Large intestine (tissue), 12 donors: ENCODE results near the gene PRAMEF20. TPM values are rescaled to one million over a fixed set of nuclear protein-coding genes. Genes with fewer than 3 reads are reported as not detected.
"Not testable (repeated sequence)": the region's sequence is repeated elsewhere in the genome, so short reads cannot be mapped to it uniquely, and the experiment has no call there.

Experiments
- DNase-seq, 2 donors: peaks; one replicate each; pipeline versions ENCODE4 v3.0.0 to v3.0.0-alpha.2; 2013
- H3K27ac ChIP-seq: one replicate; pipeline ENCODE4 v1.5.1; 2013; ENCODE audit warnings: low read length
- H3K27me3 ChIP-seq: 2 replicates; pipeline ENCODE4 v1.6.1; 2013; ENCODE audit warnings: low read length; ENCODE audit not compliant: control insufficient read depth, insufficient read depth
- H3K36me3 ChIP-seq: 2 replicates; pipeline ENCODE4 v1.6.1; 2013; ENCODE audit warnings: low read length; ENCODE audit not compliant: control insufficient read depth, insufficient read depth
- H3K4me1 ChIP-seq: one replicate; pipeline ENCODE4 v1.6.1; 2013; ENCODE audit warnings: low read length; ENCODE audit not compliant: control insufficient read depth, insufficient read depth
- H3K4me3 ChIP-seq: one replicate; pipeline ENCODE4 v1.5.1; 2013; ENCODE audit warnings: low read length
- H3K9me3 ChIP-seq: one replicate; pipeline ENCODE4 v1.6.1; 2013; ENCODE audit warnings: mild to moderate bottlenecking, low read depth, low read length, moderate library complexity; ENCODE audit not compliant: control insufficient read depth
- whole genome bisulfite sequencing: methylation state at CpG from one replicate; pipeline ENCODE4 v1.1.5; 2013; ENCODE audit warnings: low lambda C conversion rate; ENCODE audit not compliant: insufficient coverage; 5-methylcytosine and 5-hydroxymethylcytosine counted together
- long read RNA-seq, 11 donors: transcript quantifications; one replicate each; lab custom pipeline, GENCODE V29; 2026
- polyA plus RNA-seq: library from polyadenylated mRNA; unstranded; fragments of 120-200 nt; gene quantifications from one replicate; pipeline ENCODE4 v1.2.1, GENCODE V29; 2013

The PRAMEF20 gene
- polyA plus RNA-seq: not detected
- long read RNA-seq, donor 1: 0 reads
- long read RNA-seq, donor 2: 0 reads
- long read RNA-seq, donor 3: 0 reads
- long read RNA-seq, donor 4: 0 reads
- long read RNA-seq, donor 5: 0 reads
- long read RNA-seq, donor 6: 0 reads
- long read RNA-seq, donor 7: 0 reads
- long read RNA-seq, donor 8: 0 reads
- long read RNA-seq, donor 9: 0 reads
- long read RNA-seq, donor 10: 0 reads
- long read RNA-seq, donor 11: 0 reads

- DNase-seq: not testable (repeated sequence)
Measured at GRCh38 chr1:13410150-13410549, at the start of gene PRAMEF20. Gene PRAMEF20, plus strand, starts transcription at chr1:13410450. Its CDS starts 5,905 bp downstream, at chr1:13416355.

DNA sequence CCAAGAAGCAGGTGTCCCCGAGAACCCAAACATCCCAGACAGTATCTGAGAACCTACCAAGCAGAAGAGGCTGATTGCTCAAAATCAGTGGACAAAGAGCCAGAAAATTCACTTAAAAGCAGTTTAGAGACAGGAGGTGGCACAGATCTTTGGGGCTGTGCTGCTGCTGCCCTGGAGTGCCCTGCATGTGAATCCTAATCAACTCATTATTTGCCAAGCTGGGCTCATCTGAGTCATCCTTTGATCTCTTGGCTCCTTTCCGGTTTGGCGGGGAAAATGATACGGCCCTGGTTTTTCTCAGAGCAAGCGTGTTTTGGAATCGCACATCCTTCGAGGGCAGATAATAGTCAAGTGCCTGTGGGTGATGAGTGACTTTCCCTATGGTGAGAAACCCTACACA is 47.9 kb upstream of the PRAMEF20 start:
- not testable (repeated sequence) for H3K4me3 ChIP-seq, H3K27ac ChIP-seq, H3K4me1 ChIP-seq, H3K27me3 ChIP-seq, H3K9me3 ChIP-seq, DNase-seq, H3K36me3 ChIP-seq
- WGBS: no CpG with 5 or more reads among the region's 7 CpGs

More at GRCh38 chr1:13410150-13410549, at the start of gene PRAMEF20:
- H3K4me3 ChIP-seq, H3K27me3 ChIP-seq, H3K4me1 ChIP-seq, H3K36me3 ChIP-seq, H3K9me3 ChIP-seq, H3K27ac ChIP-seq: not testable (repeated sequence)
- no CpG with 5 or more reads among the region's 4 CpGs for WGBS

DNA sequence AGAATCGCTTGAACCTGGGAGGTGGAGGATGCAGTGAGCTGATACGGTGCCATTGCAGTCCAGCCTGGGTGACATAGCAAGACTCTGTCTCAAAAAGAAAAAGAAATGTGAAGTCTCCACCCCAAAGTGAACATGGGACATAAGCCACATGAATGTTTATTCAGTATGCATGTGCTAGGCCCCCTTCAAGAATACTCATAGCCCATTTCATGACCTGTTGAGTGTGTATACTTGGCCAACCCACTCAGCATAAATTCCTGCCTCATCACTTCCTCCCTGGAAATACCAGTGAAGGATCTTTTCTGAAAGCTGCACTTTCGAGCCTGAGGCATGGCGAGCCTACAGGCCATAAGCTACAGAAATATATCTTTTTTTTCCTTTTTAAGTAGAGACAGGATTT is 45.3 kb upstream of the PRAMEF20 start:
- not testable (repeated sequence) for H3K27me3 ChIP-seq, H3K27ac ChIP-seq, DNase-seq, H3K4me1 ChIP-seq, H3K4me3 ChIP-seq, H3K9me3 ChIP-seq, H3K36me3 ChIP-seq
- WGBS: no CpG with 5 or more reads among the region's 4 CpGs

DNA sequence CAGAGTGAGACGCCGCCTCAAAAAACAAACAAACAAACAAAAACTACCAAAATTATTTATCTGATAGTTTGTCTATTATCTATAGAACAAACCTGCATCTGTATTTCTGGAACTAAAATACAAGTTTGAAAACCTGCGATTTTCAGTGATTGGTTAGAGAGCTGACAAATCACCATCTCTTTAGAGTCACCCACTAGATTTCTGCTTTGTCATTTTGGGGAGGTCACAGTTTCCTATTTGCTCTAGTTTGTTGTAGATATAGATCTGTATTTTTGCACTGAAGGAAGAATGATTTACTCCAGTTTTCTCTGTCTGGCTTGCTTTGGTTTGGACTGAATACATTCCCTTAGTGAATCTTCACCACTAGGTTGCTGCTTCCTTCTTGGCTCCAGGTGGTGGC is 43.7 kb upstream of the PRAMEF20 start:
- H3K27me3 ChIP-seq, DNase-seq, H3K4me1 ChIP-seq, H3K4me3 ChIP-seq, H3K9me3 ChIP-seq, H3K27ac ChIP-seq, H3K36me3 ChIP-seq: not testable (repeated sequence)
- no CpG with 5 or more reads among the region's 3 CpGs for WGBS

GRCh38 chr1:13368544-13368943 is 41.7 kb upstream of the PRAMEF20 start:
- not testable (repeated sequence) for H3K27me3 ChIP-seq, H3K27ac ChIP-seq, H3K4me1 ChIP-seq, DNase-seq, H3K9me3 ChIP-seq, H3K36me3 ChIP-seq, H3K4me3 ChIP-seq
- WGBS: 90% methylated on average over 2 of the region's 4 CpGs

DNA sequence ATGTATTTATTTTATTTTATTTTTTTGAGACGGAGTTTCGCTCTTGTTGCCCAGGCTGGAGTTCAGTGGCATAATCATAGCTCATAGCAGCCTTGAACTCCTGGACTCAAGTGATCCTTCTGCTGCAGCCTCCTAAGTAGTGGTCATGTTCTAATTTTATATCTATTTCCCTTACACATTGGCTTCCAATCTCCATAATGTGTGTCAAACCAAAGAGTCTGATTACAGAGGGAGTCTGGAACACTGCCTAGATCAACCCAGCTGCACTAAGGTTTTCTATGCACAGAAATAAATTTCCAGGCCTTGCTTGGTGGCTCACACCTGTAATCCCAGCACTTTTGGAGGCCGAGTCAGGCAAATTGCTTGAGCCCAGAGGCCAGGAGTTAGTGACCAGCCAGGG is 31.3 kb upstream of the PRAMEF20 start:
- no CpG with 5 or more reads among the region's 3 CpGs for WGBS
- not testable (repeated sequence) for DNase-seq, H3K9me3 ChIP-seq

DNA sequence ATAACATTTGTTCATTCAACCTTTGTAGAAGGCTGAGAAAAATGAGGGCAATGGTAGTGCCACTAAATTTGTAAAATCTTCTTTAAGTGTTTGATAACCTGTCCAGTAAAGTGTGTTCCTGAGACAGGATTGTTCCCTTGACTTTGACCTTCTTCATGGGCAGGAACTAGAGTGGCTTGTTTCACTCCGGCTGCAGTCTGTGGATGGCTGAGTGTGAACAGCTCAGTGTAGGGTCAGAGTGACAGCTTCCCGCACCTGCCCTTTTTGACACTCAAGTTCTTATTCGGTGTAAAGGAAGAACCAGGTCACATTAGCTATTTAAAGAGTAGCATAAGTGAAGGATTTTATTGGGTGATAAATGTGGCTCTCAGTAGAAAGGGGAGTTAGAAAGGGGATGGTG is 29.9 kb upstream of the PRAMEF20 start:
- H3K36me3 ChIP-seq, H3K27ac ChIP-seq, DNase-seq, H3K4me3 ChIP-seq, H3K27me3 ChIP-seq, H3K9me3 ChIP-seq, H3K4me1 ChIP-seq: not testable (repeated sequence)
- no CpG with 5 or more reads among the region's 3 CpGs for WGBS

More for the DNA sequence above, 31.3 kb upstream of the PRAMEF20 start:
- not testable (repeated sequence) for H3K27me3 ChIP-seq, H3K4me1 ChIP-seq, H3K27ac ChIP-seq, H3K36me3 ChIP-seq, H3K4me3 ChIP-seq

DNA sequence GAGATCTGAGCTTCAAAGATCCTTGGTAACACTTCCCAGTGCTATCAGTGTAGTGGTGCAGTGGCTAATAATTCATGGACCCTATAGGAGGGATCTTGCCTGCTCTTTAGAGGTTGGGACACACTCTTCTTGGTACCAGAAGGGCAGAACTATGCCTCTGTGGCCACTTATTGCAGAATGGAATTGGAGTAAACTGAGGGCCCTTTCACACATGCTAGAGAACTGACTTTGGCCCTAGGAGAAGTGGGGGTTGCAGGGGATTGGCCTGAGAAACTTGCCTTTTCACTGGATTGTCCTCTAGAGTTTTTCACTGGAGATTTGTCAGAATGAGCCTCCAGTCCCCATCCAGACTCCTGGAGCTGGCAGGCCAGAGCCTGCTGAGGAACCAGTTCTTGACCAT is 20.9 kb upstream of the PRAMEF20 start, which contains the start of gene PRAMEF17:
Gene PRAMEF17 (plus strand): TSS at position 301 of the 400 bp plus-strand sequence. CDS start 26 bp downstream, at position 327.
- not testable (repeated sequence) for H3K36me3 ChIP-seq, DNase-seq, H3K27ac ChIP-seq, H3K27me3 ChIP-seq, H3K4me3 ChIP-seq, H3K9me3 ChIP-seq, H3K4me1 ChIP-seq

- not testable (repeated sequence) for H3K4me3 ChIP-seq, H3K36me3 ChIP-seq, H3K27ac ChIP-seq, DNase-seq, H3K4me1 ChIP-seq, H3K27me3 ChIP-seq
- peaks cover 10% of the 10 kb centered on the region for H3K9me3 ChIP-seq
- WGBS: no CpG with 5 or more reads among the region's 7 CpGs
Measured at GRCh38 chr1:13393004-13393403, 17.2 kb upstream of the PRAMEF20 start.

DNA sequence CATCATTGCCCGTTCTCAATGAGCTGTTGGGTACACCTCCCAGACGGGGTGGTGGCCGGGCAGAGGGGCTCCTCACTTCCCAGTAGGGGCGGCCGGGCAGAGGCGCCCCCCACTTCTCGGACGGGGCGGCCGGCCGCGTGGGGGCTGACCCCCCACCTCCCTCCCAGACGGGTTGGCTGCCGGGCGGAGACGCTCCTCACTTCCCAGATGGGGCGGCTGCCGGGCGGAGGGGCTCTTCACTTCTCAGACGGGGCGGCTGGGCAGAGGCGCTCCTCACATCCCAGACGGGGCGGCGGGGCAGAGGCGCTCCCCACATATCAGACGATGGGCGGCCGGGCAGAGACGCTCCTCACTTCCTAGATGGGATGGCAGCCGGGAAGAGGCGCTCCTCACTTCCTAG is 15.5 kb upstream of the PRAMEF20 start:
- H3K9me3 ChIP-seq: peaks cover 10% of the 10 kb centered on the region
- no CpG with 5 or more reads among the region's 32 CpGs for WGBS
- not testable (repeated sequence) for H3K27ac ChIP-seq, DNase-seq, H3K4me3 ChIP-seq, H3K4me1 ChIP-seq, H3K36me3 ChIP-seq, H3K27me3 ChIP-seq

- not testable (repeated sequence) for H3K27me3 ChIP-seq, H3K27ac ChIP-seq, H3K36me3 ChIP-seq, H3K4me1 ChIP-seq, H3K4me3 ChIP-seq, DNase-seq
- WGBS: no CpG with 5 or more reads among the region's 22 CpGs
- peaks cover 10% of the 10 kb centered on the region for H3K9me3 ChIP-seq
Measured at GRCh38 chr1:13395311-13395710, 14.9 kb upstream of the PRAMEF20 start.
